ENCODE measurements around the gene ATF7IP2. TPM values are rescaled to one million over a fixed set of nuclear protein-coding genes. Genes with fewer than 3 reads are reported as not detected.

Gene ATF7IP2
- total RNA-seq, 1 donor from 2014 or later = 4.2 TPM

DNA sequence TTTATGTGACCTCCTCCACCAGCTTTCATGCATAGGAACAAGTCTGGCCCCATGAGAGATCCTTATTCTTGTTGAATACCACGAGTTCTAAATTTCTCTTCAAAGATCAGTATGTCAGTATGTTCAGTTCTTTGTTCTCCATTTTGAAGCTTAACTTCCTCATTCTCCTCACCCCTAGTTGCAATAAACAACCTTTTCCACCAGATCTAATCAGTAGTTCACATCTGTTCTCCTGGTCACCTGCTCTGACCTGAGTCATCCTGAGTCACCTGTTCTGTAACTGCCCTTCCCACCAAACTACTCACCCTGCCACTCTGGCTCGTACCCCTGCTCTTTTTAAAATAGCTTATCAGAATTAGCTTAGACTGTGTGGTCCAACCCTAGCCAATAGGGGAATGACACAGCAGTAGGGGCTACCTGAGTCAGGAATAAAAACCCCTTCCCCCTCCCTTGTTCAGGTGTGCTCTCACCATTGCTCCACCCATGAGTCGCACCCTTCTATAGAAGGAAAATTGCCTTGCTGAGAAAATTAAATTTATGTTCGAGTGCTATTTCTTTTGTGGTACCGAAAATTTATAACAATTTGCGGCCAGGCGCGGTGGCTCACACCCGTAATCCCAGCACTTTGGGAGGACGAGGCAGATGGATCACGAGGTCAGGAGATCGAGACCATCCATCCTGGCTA is 100.0 kb downstream of the ATF7IP2 start:
- no peaks in the 10 kb centered on the region for H3K27me3 ChIP-seq (ENCODE audit: control insufficient read depth, insufficient read depth, low read length)
- H3K36me3 ChIP-seq (ENCODE audit: control insufficient read depth, insufficient read depth, low read length) = no peaks in the 10 kb centered on the region
- DNase-seq (ENCODE audit: low read depth) (no peak), FAIRE-seq (no peak)
- H3K4me3 ChIP-seq (ENCODE audit: low read depth, low read length) = no peak overlapping the region
- TF ChIP-seq, protein P1, sequence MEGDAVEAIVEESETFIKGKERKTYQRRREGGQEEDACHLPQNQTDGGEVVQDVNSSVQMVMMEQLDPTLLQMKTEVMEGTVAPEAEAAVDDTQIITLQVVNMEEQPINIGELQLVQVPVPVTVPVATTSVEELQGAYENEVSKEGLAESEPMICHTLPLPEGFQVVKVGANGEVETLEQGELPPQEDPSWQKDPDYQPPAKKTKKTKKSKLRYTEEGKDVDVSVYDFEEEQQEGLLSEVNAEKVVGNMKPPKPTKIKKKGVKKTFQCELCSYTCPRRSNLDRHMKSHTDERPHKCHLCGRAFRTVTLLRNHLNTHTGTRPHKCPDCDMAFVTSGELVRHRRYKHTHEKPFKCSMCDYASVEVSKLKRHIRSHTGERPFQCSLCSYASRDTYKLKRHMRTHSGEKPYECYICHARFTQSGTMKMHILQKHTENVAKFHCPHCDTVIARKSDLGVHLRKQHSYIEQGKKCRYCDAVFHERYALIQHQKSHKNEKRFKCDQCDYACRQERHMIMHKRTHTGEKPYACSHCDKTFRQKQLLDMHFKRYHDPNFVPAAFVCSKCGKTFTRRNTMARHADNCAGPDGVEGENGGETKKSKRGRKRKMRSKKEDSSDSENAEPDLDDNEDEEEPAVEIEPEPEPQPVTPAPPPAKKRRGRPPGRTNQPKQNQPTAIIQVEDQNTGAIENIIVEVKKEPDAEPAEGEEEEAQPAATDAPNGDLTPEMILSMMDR (IDR thresholded peaks at IDR 0.05; ENCODE audit: insufficient read depth, low read length, severe bottlenecking) = no peak

DNA sequence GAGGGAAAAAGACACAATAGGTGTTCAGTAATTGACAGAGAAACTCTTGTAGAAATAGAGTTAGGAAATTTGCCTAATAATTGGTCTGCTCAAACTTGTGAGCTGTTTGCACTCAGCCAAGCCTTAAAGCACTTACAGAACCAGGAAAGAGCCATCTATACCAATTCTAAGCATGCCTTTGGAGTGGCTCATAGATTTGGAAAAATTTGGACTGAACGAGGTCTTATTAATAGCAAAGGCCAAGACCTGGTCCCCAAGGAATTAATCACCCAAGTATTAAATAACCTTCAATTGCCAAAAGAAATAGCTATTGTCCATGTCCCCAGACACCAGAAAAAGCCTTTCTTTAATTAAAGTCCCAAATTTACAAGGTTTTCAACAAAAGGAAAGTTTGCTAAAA is 104.3 kb downstream of the ATF7IP2 start:
- no peak for FAIRE-seq

DNA sequence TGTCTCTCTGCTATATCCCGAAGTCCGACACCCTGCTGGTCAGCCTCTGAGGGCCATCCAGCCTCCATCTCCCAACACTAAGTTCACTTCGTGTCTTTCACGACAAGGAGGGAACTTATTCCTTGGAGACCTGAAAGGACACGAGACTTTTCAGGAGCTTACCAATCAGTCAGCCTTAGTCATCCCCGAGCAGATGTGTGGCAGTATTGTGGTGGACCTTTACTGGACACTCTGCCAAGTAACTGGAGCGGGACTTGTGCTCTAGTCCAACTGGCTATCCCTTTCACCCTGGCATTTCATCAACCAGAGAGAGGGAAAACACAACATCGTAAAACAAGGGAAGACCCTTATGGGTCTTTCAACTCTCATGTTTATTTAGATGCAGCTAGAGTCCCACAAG is 107.4 kb downstream of the ATF7IP2 start:
- no peaks in the 10 kb centered on the region for H3K27me3 ChIP-seq (ENCODE audit: control insufficient read depth, insufficient read depth, low read length)
- TF ChIP-seq, protein P1 (IDR thresholded peaks at IDR 0.05; ENCODE audit: insufficient read depth, low read length, severe bottlenecking) = no peak
- H3K4me3 ChIP-seq (ENCODE audit: low read depth, low read length) = no peak overlapping the region
- DNase-seq (ENCODE audit: low read depth) (no peak), FAIRE-seq (no peak)
- H3K36me3 ChIP-seq (ENCODE audit: control insufficient read depth, insufficient read depth, low read length) = peaks cover 1% of the 10 kb centered on the region

More for the DNA sequence above, 104.3 kb downstream of the ATF7IP2 start:
- H3K27me3 ChIP-seq (ENCODE audit: control insufficient read depth, insufficient read depth, low read length) = no peaks in the 10 kb centered on the region
- no peak for DNase-seq (ENCODE audit: low read depth)
- TF ChIP-seq, protein P1 (IDR thresholded peaks at IDR 0.05; ENCODE audit: insufficient read depth, low read length, severe bottlenecking) = no peak
- no peaks in the 10 kb centered on the region for H3K36me3 ChIP-seq (ENCODE audit: control insufficient read depth, insufficient read depth, low read length)
- no peak overlapping the region for H3K4me3 ChIP-seq (ENCODE audit: low read depth, low read length)

DNA sequence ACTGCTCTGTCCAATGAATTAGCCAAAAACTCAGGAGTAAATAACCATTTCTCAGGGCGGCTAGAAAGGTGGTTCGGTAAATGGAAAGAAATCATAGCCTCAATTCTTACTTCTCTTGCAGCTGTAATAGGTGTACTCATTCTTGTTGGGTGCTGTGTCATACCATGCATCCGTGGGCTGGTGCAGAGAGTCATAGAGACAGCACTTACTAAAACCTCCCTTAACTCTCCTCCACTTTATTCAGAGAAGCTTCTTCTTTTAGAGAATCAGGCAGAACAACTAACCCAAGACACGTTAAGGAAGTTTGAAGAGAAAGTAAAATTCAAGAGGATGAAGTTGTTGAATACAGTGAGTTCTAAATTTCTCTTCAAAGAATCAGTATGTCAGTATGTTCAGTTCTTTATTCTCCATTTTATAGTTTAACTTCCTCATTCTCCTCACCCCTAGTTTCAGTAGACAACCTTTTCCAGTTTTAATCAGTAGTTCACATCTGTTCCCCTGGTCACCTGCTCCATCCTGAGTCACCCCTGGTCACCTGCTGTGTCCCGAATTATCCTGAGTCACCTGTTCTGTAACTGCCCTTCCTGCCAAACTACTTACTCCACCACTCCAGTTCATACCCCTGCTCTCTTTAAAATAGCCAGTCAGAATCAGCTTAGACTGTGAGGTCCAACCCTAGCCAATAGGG is 108.6 kb downstream of the ATF7IP2 start:
- FAIRE-seq (no peak), DNase-seq (ENCODE audit: low read depth) (no peak)
- no peak overlapping the region for H3K4me3 ChIP-seq (ENCODE audit: low read depth, low read length)
- H3K27me3 ChIP-seq (ENCODE audit: control insufficient read depth, insufficient read depth, low read length) = no peaks in the 10 kb centered on the region
- TF ChIP-seq, protein P1 (IDR thresholded peaks at IDR 0.05; ENCODE audit: insufficient read depth, low read length, severe bottlenecking) = no peak
- H3K36me3 ChIP-seq (ENCODE audit: control insufficient read depth, insufficient read depth, low read length) = peaks cover 1% of the 10 kb centered on the region

DNA sequence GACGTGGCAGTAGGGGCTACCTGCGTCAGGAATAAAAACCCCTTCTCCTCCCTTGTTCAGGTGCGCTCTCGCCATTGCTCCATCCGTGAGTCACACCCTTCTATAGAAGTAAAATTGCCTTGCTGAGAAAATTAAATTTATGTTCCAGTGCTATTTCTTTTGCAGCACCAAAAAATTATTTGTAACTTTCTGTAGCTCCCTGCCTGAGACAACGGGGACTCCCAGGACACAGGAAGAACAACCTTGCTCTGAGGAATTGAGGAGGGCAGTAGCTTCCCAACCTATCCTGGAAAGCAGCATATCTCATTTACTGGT is 109.1 kb downstream of the ATF7IP2 start:
- no peaks in the 10 kb centered on the region for H3K27me3 ChIP-seq (ENCODE audit: control insufficient read depth, insufficient read depth, low read length)
- DNase-seq (ENCODE audit: low read depth) = no peak
- no peak overlapping the region for H3K4me3 ChIP-seq (ENCODE audit: low read depth, low read length)
- FAIRE-seq = no peak
- TF ChIP-seq, protein P1 (IDR thresholded peaks at IDR 0.05; ENCODE audit: insufficient read depth, low read length, severe bottlenecking) = no peak
- peaks cover 1% of the 10 kb centered on the region for H3K36me3 ChIP-seq (ENCODE audit: control insufficient read depth, insufficient read depth, low read length)
